Measurements from ENCODE around the gene CDK6.
"Not testable (repeated sequence)": the region's sequence is repeated elsewhere in the genome, so short reads cannot be mapped to it uniquely, and the experiment has no call there.

The CDK6 gene

GRCh38 chr7:92747041-92747835, 89.1 kb downstream of the CDK6 start:
- Mint-ChIP-seq H3K9me3 (peaks cover 7% of the 10 kb centered on the region), H3K4me1 (peaks cover 5% of the 10 kb centered on the region), H3K27ac (peak overlapping the region in 1 of 3 experiments; percentile 12), H3K27me3 (ENCODE audit: low read depth) (no peaks in the 10 kb centered on the region), H3K36me3 (ENCODE audit: low read depth) (peaks cover 29% of the 10 kb centered on the region), H3K4me3 (no peak overlapping the region)
- TF ChIP-seq CTCF (IDR thresholded peaks at IDR 0.05; ENCODE audit: unreplicated experiment in 3 of 3), result no peak

GRCh38 chr7:92745241-92745640, 91.1 kb downstream of the CDK6 start:
- no peaks in the 10 kb centered on the region for H3K27me3 Mint-ChIP-seq (ENCODE audit: low read depth)
- peaks cover 7% of the 10 kb centered on the region for H3K9me3 Mint-ChIP-seq
- peaks cover 5% of the 10 kb centered on the region for H3K4me1 Mint-ChIP-seq
- no peak for TF ChIP-seq CTCF (IDR thresholded peaks at IDR 0.05; ENCODE audit: unreplicated experiment in 3 of 3)
- H3K27ac Mint-ChIP-seq, result no peak overlapping the region
- H3K36me3 Mint-ChIP-seq (ENCODE audit: low read depth), result peaks cover 26% of the 10 kb centered on the region
- H3K4me3 Mint-ChIP-seq, result no peak overlapping the region

- not testable (repeated sequence) for H3K4me1 Mint-ChIP-seq; H3K4me3 Mint-ChIP-seq; H3K27me3 Mint-ChIP-seq (ENCODE audit: low read depth); H3K27ac Mint-ChIP-seq; H3K9me3 Mint-ChIP-seq
- peaks cover 18% of the 10 kb centered on the region for H3K36me3 Mint-ChIP-seq (ENCODE audit: low read depth)
Observed at GRCh38 chr7:92744180-92744579, 92.2 kb downstream of the CDK6 start.

- no peak for TF ChIP-seq CTCF (IDR thresholded peaks at IDR 0.05; ENCODE audit: unreplicated experiment in 3 of 3)
- Mint-ChIP-seq H3K27ac (no peak overlapping the region), H3K36me3 (ENCODE audit: low read depth) (peaks cover 17% of the 10 kb centered on the region), H3K4me3 (no peak overlapping the region), H3K27me3 (ENCODE audit: low read depth) (no peaks in the 10 kb centered on the region), H3K9me3 (peaks cover 7% of the 10 kb centered on the region), H3K4me1 (no peaks in the 10 kb centered on the region)
Observed at GRCh38 chr7:92742186-92742585, 94.2 kb downstream of the CDK6 start.

- Mint-ChIP-seq H3K4me3 (no peak overlapping the region), H3K36me3 (ENCODE audit: low read depth) (peaks cover 19% of the 10 kb centered on the region), H3K4me1 (no peaks in the 10 kb centered on the region), H3K27ac (no peak overlapping the region), H3K27me3 (ENCODE audit: low read depth) (no peaks in the 10 kb centered on the region), H3K9me3 (peaks cover 8% of the 10 kb centered on the region)
- TF ChIP-seq CTCF (IDR thresholded peaks at IDR 0.05; ENCODE audit: unreplicated experiment in 3 of 3), result no peak
Observed at GRCh38 chr7:92740700-92741126, 95.7 kb downstream of the CDK6 start.

- H3K27ac Mint-ChIP-seq, result no peak overlapping the region
- peaks cover 6% of the 10 kb centered on the region for H3K9me3 Mint-ChIP-seq
- no peaks in the 10 kb centered on the region for H3K4me1 Mint-ChIP-seq
- TF ChIP-seq CTCF (IDR thresholded peaks at IDR 0.05; ENCODE audit: unreplicated experiment in 3 of 3), result no peak
- H3K36me3 Mint-ChIP-seq (ENCODE audit: low read depth), result peaks cover 16% of the 10 kb centered on the region
- no peak overlapping the region for H3K4me3 Mint-ChIP-seq
- H3K27me3 Mint-ChIP-seq (ENCODE audit: low read depth), result no peaks in the 10 kb centered on the region
Observed at GRCh38 chr7:92740134-92740533, 96.2 kb downstream of the CDK6 start.
